Smooth muscle cell (in vitro differentiated cells): ENCODE measurements around the gene EPHB2. TPM values are rescaled to one million over a fixed set of nuclear protein-coding genes. Genes with fewer than 3 reads are reported as not detected.
A peak's percentile ranks its signal among the peaks of the same experiment; 100 is the strongest.

Experiments used
- DNase-seq: peaks from one replicate; lab custom pipeline; 2025; ENCODE audit not compliant: unreplicated experiment; lab: John Stamatoyannopoulos, UW
- H2AFZ ChIP-seq: fragments of 200-600 bp; sonication (generic); 2 replicates; pipeline ENCODE4 v1.6.0; 2016; ENCODE audit warnings: antibody characterized with exemption, low read depth, mild to moderate bottlenecking
- H3F3A ChIP-seq: fragments of 200-600 bp; sonication (generic); 2 replicates; pipeline ENCODE4 v1.6.0; 2017; ENCODE audit warnings: antibody characterized with exemption, low read depth
- H3K27ac ChIP-seq: fragments of 200-600 bp; sonication (generic); 2 replicates; pipeline ENCODE4 v1.5.1; 2016; ENCODE audit warnings: low read depth, mild to moderate bottlenecking
- H3K27me3 ChIP-seq: fragments of 200-600 bp; sonication (generic); 2 replicates; pipeline ENCODE4 v1.6.1; 2016; ENCODE audit warnings: low read depth, mild to moderate bottlenecking
- H3K36me3 ChIP-seq: fragments of 200-600 bp; sonication (generic); 2 replicates; pipeline ENCODE4 v1.5.1; 2016; ENCODE audit warnings: low read depth
- H3K4me1 ChIP-seq: fragments of 200-600 bp; sonication (generic); 2 replicates; pipeline ENCODE4 v1.5.1; 2016; ENCODE audit warnings: low read depth
- H3K4me2 ChIP-seq: fragments of 200-600 bp; sonication (generic); 2 replicates; pipeline ENCODE4 v1.6.0; 2016; ENCODE audit warnings: mild to moderate bottlenecking
- H3K4me3 ChIP-seq: fragments of 200-600 bp; sonication (generic); 2 replicates; pipeline ENCODE4 v1.5.1; 2016; ENCODE audit warnings: mild to moderate bottlenecking
- H3K79me2 ChIP-seq: fragments of 200-600 bp; sonication (generic); 2 replicates; pipeline ENCODE4 v1.6.0; 2016; ENCODE audit warnings: low read depth, mild to moderate bottlenecking
- H3K9ac ChIP-seq: fragments of 200-600 bp; sonication (generic); 2 replicates; pipeline ENCODE4 v1.6.0; 2016; ENCODE audit warnings: low read depth
- H3K9me3 ChIP-seq: fragments of 200-600 bp; sonication (generic); replicated peaks from 2 replicates; pipeline ENCODE4 v1.5.1; 2016; ENCODE audit warnings: low read depth
- H4K20me1 ChIP-seq: fragments of 200-600 bp; sonication (generic); 2 replicates; pipeline ENCODE4 v1.6.0; 2016; ENCODE audit warnings: low read depth
- WGBS: methylation state at CpG from one replicate; pipeline ENCODE4 v1.1.7; 2016; ENCODE audit warnings: low lambda C conversion rate; 5-methylcytosine and 5-hydroxymethylcytosine counted together
- polyA plus RNA-seq: library from polyadenylated mRNA; unstranded; fragments of >200 nt; fragmentation: Nextera tagmentation; extraction: Ambion mirVana; gene quantifications from 2 replicates; pipeline ENCODE4 v1.2.1, GENCODE V29; 2016
- total RNA-seq: library from RNA; depleted of rRNA; stranded (reverse); fragments of >200 nt; gene quantifications from 2 replicates; pipeline ENCODE4 v1.2.3, GENCODE V29; 2014
- TF ChIP-seq, protein P1 (sequence below): fragments of 200-600 bp; sonication (generic); IDR thresholded peaks from 2 replicates; pipeline ENCODE4 v1.5.1; 2017; ENCODE audit warnings: borderline replicate concordance, mild to moderate bottlenecking, antibody characterized with exemption; ENCODE audit not compliant: insufficient read depth, poor library complexity, severe bottlenecking

The EPHB2 gene
- total and polyA plus RNA-seq, 2 experiments from 2014 or later: 1.1 to 6.7 TPM

GRCh38 chr1:22860414-22860800 is 149.8 kb downstream of the EPHB2 start:
- H4K20me1 ChIP-seq: no peaks in the 10 kb centered on the region
- no peak overlapping the region for H3K4me3 ChIP-seq
- H3F3A ChIP-seq: no peaks in the 10 kb centered on the region
- TF ChIP-seq, protein P1, sequence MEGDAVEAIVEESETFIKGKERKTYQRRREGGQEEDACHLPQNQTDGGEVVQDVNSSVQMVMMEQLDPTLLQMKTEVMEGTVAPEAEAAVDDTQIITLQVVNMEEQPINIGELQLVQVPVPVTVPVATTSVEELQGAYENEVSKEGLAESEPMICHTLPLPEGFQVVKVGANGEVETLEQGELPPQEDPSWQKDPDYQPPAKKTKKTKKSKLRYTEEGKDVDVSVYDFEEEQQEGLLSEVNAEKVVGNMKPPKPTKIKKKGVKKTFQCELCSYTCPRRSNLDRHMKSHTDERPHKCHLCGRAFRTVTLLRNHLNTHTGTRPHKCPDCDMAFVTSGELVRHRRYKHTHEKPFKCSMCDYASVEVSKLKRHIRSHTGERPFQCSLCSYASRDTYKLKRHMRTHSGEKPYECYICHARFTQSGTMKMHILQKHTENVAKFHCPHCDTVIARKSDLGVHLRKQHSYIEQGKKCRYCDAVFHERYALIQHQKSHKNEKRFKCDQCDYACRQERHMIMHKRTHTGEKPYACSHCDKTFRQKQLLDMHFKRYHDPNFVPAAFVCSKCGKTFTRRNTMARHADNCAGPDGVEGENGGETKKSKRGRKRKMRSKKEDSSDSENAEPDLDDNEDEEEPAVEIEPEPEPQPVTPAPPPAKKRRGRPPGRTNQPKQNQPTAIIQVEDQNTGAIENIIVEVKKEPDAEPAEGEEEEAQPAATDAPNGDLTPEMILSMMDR: no peak
- H3K27ac ChIP-seq: no peak overlapping the region
- H3K27me3 ChIP-seq: peaks cover 33% of the 10 kb centered on the region
- H3K4me2 ChIP-seq: no peak overlapping the region
- no peaks in the 10 kb centered on the region for H3K9me3 ChIP-seq
- no peaks in the 10 kb centered on the region for H3K36me3 ChIP-seq
- H3K9ac ChIP-seq: no peak overlapping the region
- 94% methylated on average over 9 of the region's 9 CpGs for WGBS
- no peak overlapping the region for H2AFZ ChIP-seq
- no peak for DNase-seq
- no peaks in the 10 kb centered on the region for H3K4me1 ChIP-seq
- H3K79me2 ChIP-seq: no peaks in the 10 kb centered on the region

- Histone ChIP-seq H3K27me3 (peaks cover 31% of the 10 kb centered on the region), H4K20me1 (no peaks in the 10 kb centered on the region), H3K27ac (no peak overlapping the region), H3K9me3 (no peaks in the 10 kb centered on the region), H3K79me2 (no peaks in the 10 kb centered on the region), H3K4me2 (no peak overlapping the region), H2AFZ (no peak overlapping the region), H3F3A (no peaks in the 10 kb centered on the region), H3K4me3 (no peak overlapping the region), H3K4me1 (no peaks in the 10 kb centered on the region), H3K36me3 (no peaks in the 10 kb centered on the region), H3K9ac (no peak overlapping the region)
- TF ChIP-seq, protein P1: no peak
- WGBS: 96% methylated on average over 4 of the region's 4 CpGs
- no peak for DNase-seq
Measured at GRCh38 chr1:22860883-22861385, 150.3 kb downstream of the EPHB2 start.

GRCh38 chr1:22861764-22862440 is 151.3 kb downstream of the EPHB2 start:
- Histone ChIP-seq H2AFZ (no peak overlapping the region), H3K4me3 (no peak overlapping the region), H4K20me1 (no peaks in the 10 kb centered on the region), H3F3A (no peaks in the 10 kb centered on the region), H3K4me2 (no peak overlapping the region), H3K9ac (no peak overlapping the region), H3K36me3 (no peaks in the 10 kb centered on the region), H3K4me1 (no peaks in the 10 kb centered on the region), H3K9me3 (no peaks in the 10 kb centered on the region), H3K27me3 (peaks cover 23% of the 10 kb centered on the region), H3K27ac (no peak overlapping the region), H3K79me2 (no peaks in the 10 kb centered on the region)
- TF ChIP-seq, protein P1: peak; percentile 92
- DNase-seq: no peak
- 45% methylated on average over 4 of the region's 4 CpGs for WGBS

GRCh38 chr1:22862752-22863151 is 152.1 kb downstream of the EPHB2 start:
- H3K27me3 ChIP-seq: peaks cover 14% of the 10 kb centered on the region
- no peaks in the 10 kb centered on the region for H3K4me1 ChIP-seq
- no peaks in the 10 kb centered on the region for H3K36me3 ChIP-seq
- 96% methylated on average over 9 of the region's 9 CpGs for WGBS
- H3K4me2 ChIP-seq: no peak overlapping the region
- H2AFZ ChIP-seq: no peak overlapping the region
- H3K79me2 ChIP-seq: no peaks in the 10 kb centered on the region
- H3K9ac ChIP-seq: no peak overlapping the region
- TF ChIP-seq, protein P1: no peak
- DNase-seq: no peak
- no peaks in the 10 kb centered on the region for H3F3A ChIP-seq
- no peak overlapping the region for H3K4me3 ChIP-seq
- H3K27ac ChIP-seq: no peak overlapping the region
- H4K20me1 ChIP-seq: no peaks in the 10 kb centered on the region
- no peaks in the 10 kb centered on the region for H3K9me3 ChIP-seq
